Inflammatory macrophage (primary cell): ENCODE results near the gene TNFRSF17.

Experiments used
- DNase-seq, 2 donors: peaks; one replicate each; pipeline ENCODE4 v3.0.0-alpha.2; 2020 to 2022

The TNFRSF17 gene

DNA sequence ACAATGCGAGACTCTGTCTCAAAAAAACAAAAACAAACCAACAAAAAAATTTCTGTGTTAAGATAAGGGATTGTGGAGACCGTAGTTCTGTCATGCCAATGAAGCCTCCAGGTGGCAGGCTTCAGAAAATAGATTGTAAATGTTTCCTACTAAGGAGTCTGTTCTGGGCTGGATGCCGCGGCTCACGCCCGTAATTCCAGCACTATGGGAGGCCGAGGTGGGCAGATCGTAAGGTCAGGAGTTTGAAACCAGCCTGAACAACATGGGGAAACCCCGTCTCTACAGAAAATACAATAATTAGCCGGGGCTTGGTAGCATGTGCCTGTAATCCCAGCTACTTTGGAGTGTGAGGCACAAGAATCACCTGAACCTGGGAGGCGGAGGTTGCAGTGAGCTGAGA is 7.1 kb downstream of the TNFRSF17 start:
- DNase-seq = peak in 1 of 2 donors; percentile 22

DNA sequence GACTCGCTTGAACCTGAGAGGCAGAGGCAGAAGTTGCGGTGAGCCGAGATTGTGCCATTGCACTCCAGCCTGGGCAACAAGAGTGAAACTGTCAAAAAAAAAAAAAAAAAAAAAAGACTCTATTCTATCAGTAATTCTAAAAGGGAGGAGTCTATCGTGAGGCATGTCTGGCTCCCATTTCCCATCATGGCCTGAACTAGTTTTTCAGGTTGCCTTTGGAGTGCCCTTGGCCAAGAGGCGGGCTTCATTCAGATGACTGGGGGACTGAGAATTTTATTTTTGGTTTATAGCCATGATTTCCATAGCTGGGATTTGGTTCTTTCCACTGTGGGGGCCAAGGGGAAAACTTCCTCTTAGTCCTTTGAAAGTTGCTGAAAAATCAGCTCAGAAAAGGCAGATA is 8.1 kb downstream of the TNFRSF17 start:
- DNase-seq = no peak

DNA sequence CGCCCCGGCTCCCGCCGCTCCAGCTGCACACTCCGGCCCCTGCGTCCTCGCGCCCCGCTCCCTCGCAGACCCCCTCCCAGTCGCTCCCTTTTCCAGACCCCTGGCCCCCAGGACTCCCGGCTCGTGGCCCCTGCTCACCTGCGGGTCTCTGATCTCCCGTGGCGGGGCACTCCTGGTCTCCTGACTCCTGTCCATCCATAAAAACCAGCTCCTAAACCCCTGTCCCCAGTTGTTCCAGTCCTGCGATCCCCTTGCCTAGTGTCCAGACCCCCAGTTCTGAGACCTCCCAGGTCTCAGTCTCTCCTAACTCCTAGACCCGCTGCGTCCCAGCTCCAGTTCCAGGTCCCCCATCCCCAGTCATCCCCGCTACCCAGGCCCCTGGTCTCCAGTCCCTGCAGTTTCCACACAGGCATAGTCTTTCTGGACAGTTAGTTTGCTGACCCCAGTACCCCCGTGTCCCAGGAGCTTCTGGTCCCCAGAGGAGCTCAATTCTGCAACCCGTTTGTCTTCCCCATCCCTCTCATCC is 11.9 kb downstream of the TNFRSF17 start:
- no peak for DNase-seq

GRCh38 chr16:11977376-11978041 is 12.5 kb downstream of the TNFRSF17 start:
- peak in 1 of 2 donors; percentile 22 for DNase-seq

DNA sequence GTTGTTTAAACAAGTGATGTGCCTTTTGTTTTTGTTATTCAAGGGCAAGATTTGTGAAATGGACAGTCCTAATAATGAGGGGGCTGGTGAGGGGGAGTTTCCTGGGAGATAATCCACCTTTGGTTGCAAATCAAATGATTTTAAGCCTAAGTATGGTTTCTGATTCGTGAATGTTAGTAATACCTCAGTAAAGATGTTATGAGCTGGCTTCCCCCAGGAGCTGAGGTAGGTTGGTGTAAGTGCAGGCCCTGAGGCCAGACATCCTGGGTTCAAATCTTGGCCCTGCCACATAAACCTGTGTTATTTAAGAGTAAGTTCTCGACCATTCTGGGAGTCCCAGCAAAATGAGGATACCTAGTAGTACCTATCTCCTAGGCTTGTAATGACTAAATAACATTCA is 13.1 kb downstream of the TNFRSF17 start:
- DNase-seq = no peak

GRCh38 chr16:11979013-11979672 is 14.1 kb downstream of the TNFRSF17 start:
- DNase-seq = no peak

- no peak for DNase-seq
Measured at GRCh38 chr16:11980136-11980844, 15.3 kb downstream of the TNFRSF17 start.

DNA sequence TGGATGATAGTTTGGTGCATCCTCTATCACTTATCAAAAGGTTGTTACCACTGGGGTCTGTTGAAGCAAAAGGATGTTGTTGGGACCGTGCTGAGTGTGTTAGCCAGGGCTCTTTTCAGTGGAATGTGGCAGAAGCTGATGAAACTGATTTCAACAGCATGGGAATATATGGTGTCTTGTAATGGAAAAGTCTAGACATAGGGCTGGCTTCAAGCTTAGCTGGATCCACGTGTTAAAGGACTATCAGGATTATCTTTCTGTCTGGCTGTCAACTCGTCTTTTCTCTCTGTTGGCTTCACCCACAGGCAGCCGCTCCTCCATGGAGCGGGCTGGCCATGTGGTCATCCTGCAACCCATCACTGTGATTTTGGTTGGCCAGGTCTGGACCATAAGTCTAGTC is 20.2 kb downstream of the TNFRSF17 start:
- DNase-seq = no peak

- DNase-seq = no peak
Measured at GRCh38 chr16:11986521-11987057, 21.6 kb downstream of the TNFRSF17 start.

GRCh38 chr16:11988258-11988978 is 23.4 kb downstream of the TNFRSF17 start:
- DNase-seq = peak; percentile 13 to 34

DNA sequence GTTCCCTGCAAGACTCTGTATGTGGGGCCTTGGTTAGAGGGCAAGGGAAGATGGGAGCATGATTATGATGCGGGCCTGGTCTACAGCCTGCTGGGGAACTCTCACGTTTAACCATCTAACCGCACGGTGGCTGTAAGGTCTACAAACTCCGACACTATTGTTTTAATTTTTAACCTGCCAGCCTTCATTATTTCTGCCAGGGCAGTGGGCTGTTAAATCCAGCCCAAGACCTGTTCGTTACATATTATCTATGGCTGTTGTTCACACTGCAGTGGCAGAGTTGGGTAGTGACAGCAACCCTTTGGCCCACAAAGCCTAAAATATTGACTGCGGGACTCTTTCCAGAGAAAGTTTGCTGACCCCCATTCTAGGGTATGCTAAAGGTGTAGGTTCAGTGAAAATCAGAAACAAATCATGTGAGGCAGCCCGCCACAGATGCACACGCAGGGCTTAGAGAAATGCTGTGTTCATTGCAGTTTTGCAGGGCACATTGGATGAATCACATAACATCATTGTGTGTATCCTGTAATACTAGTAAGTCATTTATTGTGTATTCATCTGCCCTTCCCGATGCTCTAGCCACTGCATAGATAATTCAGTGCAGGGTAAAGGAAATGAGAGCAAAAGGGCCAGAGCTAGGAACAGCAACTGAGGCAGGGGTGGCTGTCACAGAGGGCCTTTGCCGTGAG is 25.8 kb downstream of the TNFRSF17 start:
- no peak for DNase-seq

GRCh38 chr16:11992008-11992584 is 27.1 kb downstream of the TNFRSF17 start:
- peak; percentile 22 to 28 for DNase-seq

- no peak for DNase-seq
Measured at GRCh38 chr16:11992586-11993524, 27.8 kb downstream of the TNFRSF17 start.

DNA sequence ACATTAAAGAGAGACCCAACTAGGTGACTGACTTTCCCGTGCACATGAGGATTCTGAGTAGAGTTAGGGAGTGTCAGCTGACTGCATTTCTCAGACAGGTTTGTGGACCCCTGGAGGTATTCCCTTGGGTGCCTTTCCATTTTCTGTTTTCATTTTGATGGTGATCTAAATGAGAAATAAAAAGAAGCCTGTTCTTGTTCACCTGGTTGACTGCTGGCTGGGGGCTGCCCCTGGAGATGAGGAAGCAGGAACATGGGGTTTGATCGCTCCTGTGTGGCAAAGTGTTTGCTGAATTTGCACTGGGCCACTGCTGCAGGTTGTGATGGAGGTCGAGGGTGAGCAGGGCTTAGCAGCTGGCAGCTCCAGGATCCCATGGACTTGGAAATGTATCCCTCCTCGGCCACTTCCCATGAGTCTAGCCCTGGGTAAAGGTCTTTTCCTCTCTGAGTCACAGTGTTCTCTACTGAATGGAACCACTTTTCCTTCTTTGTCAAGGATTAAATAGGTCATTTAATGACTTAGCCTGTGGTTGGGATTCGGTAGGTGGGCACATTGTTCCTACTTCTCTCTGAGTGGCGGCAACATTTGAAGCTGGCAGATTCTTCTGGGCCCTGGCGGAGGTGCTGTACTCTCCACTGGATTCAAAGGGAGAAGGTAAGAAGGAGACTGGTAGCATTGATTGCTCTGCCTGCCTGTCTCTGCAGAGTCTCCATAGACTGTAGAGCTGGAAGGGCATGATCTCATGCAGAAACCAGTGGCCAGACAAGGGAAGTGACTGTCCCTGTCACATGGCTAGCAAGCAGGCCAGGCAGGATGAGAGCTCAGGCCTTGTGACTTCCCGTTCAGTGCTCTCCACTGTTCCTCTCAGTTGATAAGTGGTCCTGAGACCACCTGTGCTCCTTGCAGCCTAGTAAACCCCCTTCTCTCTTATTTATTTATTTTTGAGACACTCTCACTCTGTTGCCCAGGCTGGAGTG is 29.4 kb downstream of the TNFRSF17 start:
- DNase-seq = peak; percentile 86 to 92

- peak; percentile 43 to 47 for DNase-seq
Measured at GRCh38 chr16:11996433-11997330, 31.7 kb downstream of the TNFRSF17 start.

- DNase-seq = no peak
Measured at GRCh38 chr16:12000032-12000431, 35.0 kb downstream of the TNFRSF17 start.

GRCh38 chr16:12002447-12003006 is 37.5 kb downstream of the TNFRSF17 start:
- no peak for DNase-seq

DNA sequence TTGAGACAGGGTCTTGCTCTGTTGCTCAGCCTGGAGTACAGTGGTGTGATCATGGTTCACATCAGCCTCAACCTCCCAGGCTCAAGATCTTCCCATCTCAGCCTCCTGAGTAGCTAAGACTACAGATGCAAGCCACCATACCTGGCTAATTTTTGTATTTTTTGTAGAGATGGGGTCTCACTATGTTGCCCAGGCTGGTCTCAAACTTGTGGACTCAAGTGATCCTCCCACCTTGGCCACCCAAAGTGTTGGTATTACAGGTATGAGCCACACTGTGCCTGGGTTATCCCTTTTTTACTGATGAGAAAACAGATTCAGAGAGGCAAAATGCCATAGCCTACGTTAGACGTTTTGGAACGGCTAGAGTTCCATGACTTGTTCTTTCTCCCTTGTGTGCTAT is 41.6 kb downstream of the TNFRSF17 start:
- no peak for DNase-seq
